Measurements from ENCODE around the gene SIDT2.

SIDT2 gene

GRCh38 chr11:117222991-117223740 lies 44.6 kb downstream of the SIDT2 start:
- no peak for TF ChIP-seq ISL1 (CRISPR knock-in tag; IDR thresholded peaks at IDR 0.05)
- TF ChIP-seq ZFP3 (CRISPR knock-in tag; IDR thresholded peaks at IDR 0.05): no peak
- no peak for TF ChIP-seq TSHZ2 (CRISPR knock-in tag; IDR thresholded peaks at IDR 0.05)
- no peak for ATAC-seq

GRCh38 chr11:117223741-117224689 lies 45.5 kb downstream of the SIDT2 start:
- TF ChIP-seq RARB (CRISPR knock-in tag; IDR thresholded peaks at IDR 0.05) (no peak), CREB5 (CRISPR knock-in tag; IDR thresholded peaks at IDR 0.05; ENCODE audit: low read depth) (no peak), CSRNP3 (CRISPR knock-in tag; IDR thresholded peaks at IDR 0.05) (no peak), ZNF565 (CRISPR knock-in tag; conservative IDR thresholded peaks at IDR 0.05; ENCODE audit: low read depth) (no peak), CSDC2 (CRISPR knock-in tag; IDR thresholded peaks at IDR 0.05) (no peak), TOX (CRISPR knock-in tag; IDR thresholded peaks at IDR 0.05; ENCODE audit: borderline replicate concordance) (no peak), GLIS3 (CRISPR knock-in tag; IDR thresholded peaks at IDR 0.05) (no peak), TSHZ2 (CRISPR knock-in tag; IDR thresholded peaks at IDR 0.05) (no peak), ZC3H10 (CRISPR knock-in tag; IDR thresholded peaks at IDR 0.05) (no peak), ZNF8 (CRISPR knock-in tag; IDR thresholded peaks at IDR 0.05) (no peak), TCF4 (CRISPR knock-in tag; IDR thresholded peaks at IDR 0.05; ENCODE audit: borderline replicate concordance) (no peak), PATZ1 (CRISPR knock-in tag; IDR thresholded peaks at IDR 0.05; ENCODE audit: borderline replicate concordance) (no peak), ZFP3 (CRISPR knock-in tag; IDR thresholded peaks at IDR 0.05) (no peak)
- no peak for ATAC-seq

- ATAC-seq: no peak
- no peak for TF ChIP-seq ISL1 (CRISPR knock-in tag; IDR thresholded peaks at IDR 0.05)
- no peak for TF ChIP-seq ZNF565 (CRISPR knock-in tag; conservative IDR thresholded peaks at IDR 0.05; ENCODE audit: low read depth)
- TF ChIP-seq TSHZ2 (CRISPR knock-in tag; IDR thresholded peaks at IDR 0.05): no peak
- TF ChIP-seq CREB5 (CRISPR knock-in tag; IDR thresholded peaks at IDR 0.05; ENCODE audit: low read depth): no peak
- no peak for TF ChIP-seq PPARA (CRISPR knock-in tag; IDR thresholded peaks at IDR 0.05; ENCODE audit: borderline replicate concordance)
- TF ChIP-seq ZFP30 (CRISPR knock-in tag; IDR thresholded peaks at IDR 0.05): no peak
- no peak for TF ChIP-seq ZC3H10 (CRISPR knock-in tag; IDR thresholded peaks at IDR 0.05)
- no peak for TF ChIP-seq ARNTL (CRISPR knock-in tag; IDR thresholded peaks at IDR 0.05; ENCODE audit: borderline replicate concordance, low read depth)
- no peak for TF ChIP-seq SNAI2 (CRISPR knock-in tag; IDR thresholded peaks at IDR 0.05)
- TF ChIP-seq GLIS3 (CRISPR knock-in tag; IDR thresholded peaks at IDR 0.05): no peak
These were observed 47.1 kb downstream of the SIDT2 start for GRCh38 chr11:117225553-117226170.

Measured in SK-N-SH treated with all-trans-retinoic acid at 6 μM for 48 hours (cell line).